Measurements from ENCODE around the gene CFAP77. TPM values are rescaled to one million over a fixed set of nuclear protein-coding genes. Genes with fewer than 3 reads are reported as not detected.

The CFAP77 gene
- total and polyA plus RNA-seq, 9 of the 15 experiments (the other 6 are each of a cell fraction or from before 2014, with no cell fraction given), result not detected

DNA sequence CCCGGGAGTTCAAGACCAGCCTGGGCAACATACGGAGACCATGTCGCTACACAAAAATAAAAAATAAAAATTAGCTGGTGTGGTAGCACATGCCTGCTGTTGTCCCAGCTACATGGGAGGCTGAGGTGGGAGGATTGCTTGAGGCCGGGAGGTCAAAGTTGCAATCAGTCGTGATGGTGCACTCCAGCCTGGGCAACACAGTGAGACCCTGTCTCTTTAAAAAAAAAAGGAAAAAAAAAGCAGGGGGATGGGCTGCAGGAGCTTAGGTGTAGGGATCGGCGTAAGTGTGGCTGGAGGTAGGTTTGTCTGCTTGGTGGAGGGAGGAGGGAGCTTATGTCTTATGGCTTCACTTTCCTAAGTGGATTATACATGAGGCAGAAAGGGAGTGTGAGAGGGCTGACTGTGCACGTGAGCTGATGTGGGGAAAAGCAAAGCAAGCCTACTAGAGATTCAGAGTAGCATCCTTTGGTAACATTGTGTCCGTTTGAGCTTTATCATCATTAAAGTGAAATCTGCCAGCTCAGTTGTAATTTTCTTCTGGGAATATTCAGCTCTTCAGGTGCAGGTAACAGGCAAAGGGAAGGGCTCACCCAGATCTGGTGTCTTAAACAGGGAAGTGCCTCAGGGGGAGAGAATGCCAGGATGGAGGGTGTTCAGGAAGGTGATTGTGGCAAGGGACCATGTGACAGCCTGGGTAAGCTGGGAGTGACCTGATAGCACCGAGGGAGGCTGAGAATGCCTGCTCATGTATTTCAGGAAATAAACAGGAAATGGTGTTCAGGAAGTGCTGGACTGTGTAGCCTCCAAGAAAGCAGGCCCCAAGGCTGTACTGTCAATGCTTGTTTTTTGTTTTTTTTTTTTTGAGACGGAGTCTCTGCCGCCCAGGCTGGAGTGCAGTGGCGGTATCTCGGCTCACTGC, 37.6 kb upstream of the CFAP77 start (continued):
- TF ChIP-seq NONO (IDR thresholded peaks at IDR 0.05; ENCODE audit: low read depth in 2 of 2, low read length in 1 of 2) (no peak), KLF13 (tag; IDR thresholded peaks at IDR 0.05; ENCODE audit: borderline replicate concordance, low read depth) (no peak), SMAD4 (CRISPR knock-in tag; conservative IDR thresholded peaks at IDR 0.05) (0 out of 2 replicates have a peak, but pooled peaks have one; percentile 19), NFE2 (IDR thresholded peaks at IDR 0.05; ENCODE audit: low read depth) (0 out of 2 replicates have a peak, but pooled peaks have one; percentile 11), RCOR1 (IDR thresholded peaks at IDR 0.05; ENCODE audit: borderline replicate concordance in 1 of 2, low read depth in 2 of 2, low read length in 2 of 2) (peak in 1 of 2 experiments; percentile 31; a peak in 1 of 4 replicates), GABPA (tag; conservative IDR thresholded peaks at IDR 0.05; ENCODE audit: low read depth) (peak; percentile 53; the same call in 1 of the 2 replicates), ZNF316 (IDR thresholded peaks at IDR 0.05) (peak; percentile 13; the same call in 1 of the 2 replicates), ZNF121 (CRISPR knock-in tag; conservative IDR thresholded peaks at IDR 0.05) (peak; percentile 60), DDX20 (tag; IDR thresholded peaks at IDR 0.05; ENCODE audit: low read depth) (no peak), ETV1 (tag; conservative IDR thresholded peaks at IDR 0.05; ENCODE audit: low read depth) (peak; percentile 58), ZNF324 (CRISPR knock-in tag; IDR thresholded peaks at IDR 0.05) (no peak), ZNF197 (CRISPR knock-in tag; IDR thresholded peaks at IDR 0.05; ENCODE audit: low read depth) (no peak), BRD9 (IDR thresholded peaks at IDR 0.05; ENCODE audit: low read depth, partially characterized antibody) (no peak), BCL6 (CRISPR knock-in tag; IDR thresholded peaks at IDR 0.05) (no peak), PURB (CRISPR knock-in tag; IDR thresholded peaks at IDR 0.05; ENCODE audit: low read depth) (no peak), ZNF551 (CRISPR knock-in tag; IDR thresholded peaks at IDR 0.05) (no peak)
- TF ChIP-seq, protein P1, sequence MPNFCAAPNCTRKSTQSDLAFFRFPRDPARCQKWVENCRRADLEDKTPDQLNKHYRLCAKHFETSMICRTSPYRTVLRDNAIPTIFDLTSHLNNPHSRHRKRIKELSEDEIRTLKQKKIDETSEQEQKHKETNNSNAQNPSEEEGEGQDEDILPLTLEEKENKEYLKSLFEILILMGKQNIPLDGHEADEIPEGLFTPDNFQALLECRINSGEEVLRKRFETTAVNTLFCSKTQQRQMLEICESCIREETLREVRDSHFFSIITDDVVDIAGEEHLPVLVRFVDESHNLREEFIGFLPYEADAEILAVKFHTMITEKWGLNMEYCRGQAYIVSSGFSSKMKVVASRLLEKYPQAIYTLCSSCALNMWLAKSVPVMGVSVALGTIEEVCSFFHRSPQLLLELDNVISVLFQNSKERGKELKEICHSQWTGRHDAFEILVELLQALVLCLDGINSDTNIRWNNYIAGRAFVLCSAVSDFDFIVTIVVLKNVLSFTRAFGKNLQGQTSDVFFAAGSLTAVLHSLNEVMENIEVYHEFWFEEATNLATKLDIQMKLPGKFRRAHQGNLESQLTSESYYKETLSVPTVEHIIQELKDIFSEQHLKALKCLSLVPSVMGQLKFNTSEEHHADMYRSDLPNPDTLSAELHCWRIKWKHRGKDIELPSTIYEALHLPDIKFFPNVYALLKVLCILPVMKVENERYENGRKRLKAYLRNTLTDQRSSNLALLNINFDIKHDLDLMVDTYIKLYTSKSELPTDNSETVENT (CRISPR knock-in tag; IDR thresholded peaks at IDR 0.05), result no peak
- TF ChIP-seq, protein P2, sequence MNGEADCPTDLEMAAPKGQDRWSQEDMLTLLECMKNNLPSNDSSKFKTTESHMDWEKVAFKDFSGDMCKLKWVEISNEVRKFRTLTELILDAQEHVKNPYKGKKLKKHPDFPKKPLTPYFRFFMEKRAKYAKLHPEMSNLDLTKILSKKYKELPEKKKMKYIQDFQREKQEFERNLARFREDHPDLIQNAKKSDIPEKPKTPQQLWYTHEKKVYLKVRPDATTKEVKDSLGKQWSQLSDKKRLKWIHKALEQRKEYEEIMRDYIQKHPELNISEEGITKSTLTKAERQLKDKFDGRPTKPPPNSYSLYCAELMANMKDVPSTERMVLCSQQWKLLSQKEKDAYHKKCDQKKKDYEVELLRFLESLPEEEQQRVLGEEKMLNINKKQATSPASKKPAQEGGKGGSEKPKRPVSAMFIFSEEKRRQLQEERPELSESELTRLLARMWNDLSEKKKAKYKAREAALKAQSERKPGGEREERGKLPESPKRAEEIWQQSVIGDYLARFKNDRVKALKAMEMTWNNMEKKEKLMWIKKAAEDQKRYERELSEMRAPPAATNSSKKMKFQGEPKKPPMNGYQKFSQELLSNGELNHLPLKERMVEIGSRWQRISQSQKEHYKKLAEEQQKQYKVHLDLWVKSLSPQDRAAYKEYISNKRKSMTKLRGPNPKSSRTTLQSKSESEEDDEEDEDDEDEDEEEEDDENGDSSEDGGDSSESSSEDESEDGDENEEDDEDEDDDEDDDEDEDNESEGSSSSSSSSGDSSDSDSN (IDR thresholded peaks at IDR 0.05; ENCODE audit: borderline replicate concordance in 1 of 2, low read depth in 2 of 2, low read length in 2 of 2), result no peak

Measured in K562 (cell line).